EH (cell line): ENCODE measurements around the gene CDKN1C.
A peak's percentile ranks its signal among the peaks of the same experiment; 100 is the strongest.
"Not testable (repeated sequence)": the region's sequence is repeated elsewhere in the genome, so short reads cannot be mapped to it uniquely, and the experiment has no call there.

Source experiments
- DNase-seq: peaks from one replicate; pipeline ENCODE4 v3.0.0-alpha.2; 2015; ENCODE audit warnings: low read depth

The CDKN1C gene

GRCh38 chr11:2909133-2909902, 23.7 kb upstream of the CDKN1C start:
- no peak for DNase-seq

- DNase-seq = no peak
Measured at GRCh38 chr11:2908130-2908529, 22.6 kb upstream of the CDKN1C start.

GRCh38 chr11:2905299-2905698, 19.7 kb upstream of the CDKN1C start:
- DNase-seq = not testable (repeated sequence)

GRCh38 chr11:2904153-2905052, 18.8 kb upstream of the CDKN1C start:
- no peak for DNase-seq

- DNase-seq = no peak
Measured at GRCh38 chr11:2903672-2904011, 18.1 kb upstream of the CDKN1C start.

GRCh38 chr11:2902784-2903671, 17.5 kb upstream of the CDKN1C start:
- DNase-seq = no peak

- DNase-seq = peak; percentile 95
Measured at GRCh38 chr11:2901854-2902783, 16.5 kb upstream of the CDKN1C start.

GRCh38 chr11:2901196-2901796, 15.7 kb upstream of the CDKN1C start:
- no peak for DNase-seq

- DNase-seq = peak; percentile 29
Measured at GRCh38 chr11:2899080-2899783, 13.7 kb upstream of the CDKN1C start.

- peak; percentile 93 for DNase-seq
Measured at GRCh38 chr11:2898366-2899079, 12.9 kb upstream of the CDKN1C start.

- no peak for DNase-seq
Measured at GRCh38 chr11:2897048-2897447, 11.5 kb upstream of the CDKN1C start.

- DNase-seq = no peak
Measured at GRCh38 chr11:2896047-2896446, 10.5 kb upstream of the CDKN1C start.

GRCh38 chr11:2893935-2894334, 8.4 kb upstream of the CDKN1C start:
- DNase-seq = no peak

- DNase-seq = no peak
Measured at GRCh38 chr11:2892967-2893528, 7.5 kb upstream of the CDKN1C start.

- DNase-seq = peak; percentile 75
Measured at GRCh38 chr11:2892215-2892966, 6.8 kb upstream of the CDKN1C start.

- DNase-seq = peak; percentile 17
Measured at GRCh38 chr11:2891326-2892214, 6.0 kb upstream of the CDKN1C start.
